MM.1S (cell line): ENCODE measurements around the gene DNAH10.

ENCODE experiments used
- CTCF ChIP-seq: fragments of 300-600 bp; sonication (generic); IDR thresholded peaks from 2 replicates; pipeline ENCODE4 v1.5.1; 2016; ENCODE audit warnings: antibody characterized with exemption, low read length, mixed read lengths
- EZH2 ChIP-seq: fragments of 300-600 bp; sonication (generic); optimal IDR thresholded peaks from 2 replicates; pipeline ENCODE3; 2017; ENCODE audit warnings: low read depth, mild to moderate bottlenecking, antibody characterized with exemption, low read length, mixed read lengths

GRCh38 chr12:123815968-123816367 lies 53.9 kb downstream of the DNAH10 start:
- TF ChIP-seq EZH2 (no peak), CTCF (no peak)
